Stimulated activated CD4-positive, alpha-beta T cell treated with anti-CD3 and anti-CD28 coated beads, Interleukin-1b, Interleukin-23, amount 100 ng/mL, for 24 hours (primary cell): Measurements from ENCODE around the gene ADAMTSL1.

ENCODE experiments used
- DNase-seq, 4 experiments: peaks; one replicate each; pipeline ENCODE4 v3.0.0-alpha.2; 2020; ENCODE audit warnings: low read depth in 4 of 4, low spot score in 1 of 4

The ADAMTSL1 gene, protein sequence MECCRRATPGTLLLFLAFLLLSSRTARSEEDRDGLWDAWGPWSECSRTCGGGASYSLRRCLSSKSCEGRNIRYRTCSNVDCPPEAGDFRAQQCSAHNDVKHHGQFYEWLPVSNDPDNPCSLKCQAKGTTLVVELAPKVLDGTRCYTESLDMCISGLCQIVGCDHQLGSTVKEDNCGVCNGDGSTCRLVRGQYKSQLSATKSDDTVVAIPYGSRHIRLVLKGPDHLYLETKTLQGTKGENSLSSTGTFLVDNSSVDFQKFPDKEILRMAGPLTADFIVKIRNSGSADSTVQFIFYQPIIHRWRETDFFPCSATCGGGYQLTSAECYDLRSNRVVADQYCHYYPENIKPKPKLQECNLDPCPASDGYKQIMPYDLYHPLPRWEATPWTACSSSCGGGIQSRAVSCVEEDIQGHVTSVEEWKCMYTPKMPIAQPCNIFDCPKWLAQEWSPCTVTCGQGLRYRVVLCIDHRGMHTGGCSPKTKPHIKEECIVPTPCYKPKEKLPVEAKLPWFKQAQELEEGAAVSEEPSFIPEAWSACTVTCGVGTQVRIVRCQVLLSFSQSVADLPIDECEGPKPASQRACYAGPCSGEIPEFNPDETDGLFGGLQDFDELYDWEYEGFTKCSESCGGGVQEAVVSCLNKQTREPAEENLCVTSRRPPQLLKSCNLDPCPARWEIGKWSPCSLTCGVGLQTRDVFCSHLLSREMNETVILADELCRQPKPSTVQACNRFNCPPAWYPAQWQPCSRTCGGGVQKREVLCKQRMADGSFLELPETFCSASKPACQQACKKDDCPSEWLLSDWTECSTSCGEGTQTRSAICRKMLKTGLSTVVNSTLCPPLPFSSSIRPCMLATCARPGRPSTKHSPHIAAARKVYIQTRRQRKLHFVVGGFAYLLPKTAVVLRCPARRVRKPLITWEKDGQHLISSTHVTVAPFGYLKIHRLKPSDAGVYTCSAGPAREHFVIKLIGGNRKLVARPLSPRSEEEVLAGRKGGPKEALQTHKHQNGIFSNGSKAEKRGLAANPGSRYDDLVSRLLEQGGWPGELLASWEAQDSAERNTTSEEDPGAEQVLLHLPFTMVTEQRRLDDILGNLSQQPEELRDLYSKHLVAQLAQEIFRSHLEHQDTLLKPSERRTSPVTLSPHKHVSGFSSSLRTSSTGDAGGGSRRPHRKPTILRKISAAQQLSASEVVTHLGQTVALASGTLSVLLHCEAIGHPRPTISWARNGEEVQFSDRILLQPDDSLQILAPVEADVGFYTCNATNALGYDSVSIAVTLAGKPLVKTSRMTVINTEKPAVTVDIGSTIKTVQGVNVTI (N-terminal part only)

DNA sequence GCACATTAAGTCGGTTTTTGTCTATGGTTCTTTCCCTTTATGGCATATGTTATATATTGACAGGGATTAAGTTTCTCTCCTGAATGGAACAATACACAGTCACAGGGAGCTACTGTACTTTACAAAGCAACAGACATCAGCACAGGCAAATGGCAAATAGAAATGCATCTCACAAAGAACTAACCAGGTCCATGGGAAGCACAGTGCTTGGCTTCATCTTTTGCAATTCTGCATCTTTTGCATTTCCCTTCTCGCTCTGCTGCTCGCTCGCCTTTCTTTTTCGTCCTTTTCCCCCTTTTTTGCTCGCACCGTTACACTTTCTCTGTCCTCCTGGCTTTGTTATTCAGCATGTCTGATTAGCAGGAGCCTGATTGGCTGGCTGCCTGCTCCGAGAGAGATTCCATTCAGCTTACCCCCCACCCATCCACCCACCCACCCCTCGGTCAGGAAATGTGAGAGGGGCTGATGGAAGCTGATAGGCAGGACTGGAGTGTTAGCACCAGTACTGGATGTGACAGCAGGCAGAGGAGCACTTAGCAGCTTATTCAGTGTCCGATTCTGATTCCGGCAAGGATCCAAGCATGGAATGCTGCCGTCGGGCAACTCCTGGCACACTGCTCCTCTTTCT, at the start of gene ADAMTSL1:
Gene ADAMTSL1, plus strand, starts transcription at position 502 of the 628 bp plus-strand sequence. Its CDS starts 80 bp downstream, at position 582.
- DNase-seq: no peak

- DNase-seq: no peak
Observed at GRCh38 chr9:18427691-18428090, 46.3 kb upstream of the ADAMTSL1 start.

DNA sequence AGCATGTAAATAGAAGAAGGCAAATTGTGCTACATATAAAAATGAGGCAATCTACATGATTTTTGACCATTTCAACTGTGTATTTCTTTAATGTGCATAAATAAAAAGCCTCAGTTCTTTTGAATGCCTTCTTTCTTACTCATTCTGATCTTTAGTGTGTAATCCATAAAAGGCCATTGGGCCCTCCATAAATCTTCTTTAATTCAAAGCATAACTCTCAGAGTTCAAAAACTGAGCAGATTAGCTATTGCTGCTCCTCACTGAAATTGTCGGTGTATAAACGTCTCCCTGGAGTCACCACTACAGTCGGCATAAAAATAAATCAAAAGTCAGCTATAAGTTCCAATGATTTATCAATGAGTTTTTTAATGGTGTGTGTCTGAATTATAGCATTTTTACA, 45.3 kb upstream of the ADAMTSL1 start:
- no peak for DNase-seq

- no peak for DNase-seq
Observed at GRCh38 chr9:18429070-18429469, 44.9 kb upstream of the ADAMTSL1 start.

DNA sequence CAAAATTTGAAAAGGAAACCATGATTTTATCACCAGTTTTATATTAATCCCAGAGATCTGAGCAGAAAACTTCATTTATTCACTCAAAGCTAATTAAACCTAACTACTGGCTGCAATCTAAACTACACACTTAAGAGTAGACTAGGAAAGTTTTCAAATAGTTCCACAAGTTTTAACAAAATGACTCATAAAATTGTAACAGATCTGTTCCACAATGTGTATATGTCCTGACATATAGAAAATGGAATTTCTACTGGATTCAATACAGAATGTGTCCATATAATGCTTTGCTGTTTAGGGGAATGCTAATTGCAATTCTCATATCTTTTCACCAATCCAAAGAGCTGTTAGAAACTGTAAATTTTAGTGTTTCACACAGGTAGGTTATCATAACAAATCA, 40.3 kb upstream of the ADAMTSL1 start:
- no peak for DNase-seq

- DNase-seq: no peak
Observed at GRCh38 chr9:18437315-18438201, 36.4 kb upstream of the ADAMTSL1 start.

DNA sequence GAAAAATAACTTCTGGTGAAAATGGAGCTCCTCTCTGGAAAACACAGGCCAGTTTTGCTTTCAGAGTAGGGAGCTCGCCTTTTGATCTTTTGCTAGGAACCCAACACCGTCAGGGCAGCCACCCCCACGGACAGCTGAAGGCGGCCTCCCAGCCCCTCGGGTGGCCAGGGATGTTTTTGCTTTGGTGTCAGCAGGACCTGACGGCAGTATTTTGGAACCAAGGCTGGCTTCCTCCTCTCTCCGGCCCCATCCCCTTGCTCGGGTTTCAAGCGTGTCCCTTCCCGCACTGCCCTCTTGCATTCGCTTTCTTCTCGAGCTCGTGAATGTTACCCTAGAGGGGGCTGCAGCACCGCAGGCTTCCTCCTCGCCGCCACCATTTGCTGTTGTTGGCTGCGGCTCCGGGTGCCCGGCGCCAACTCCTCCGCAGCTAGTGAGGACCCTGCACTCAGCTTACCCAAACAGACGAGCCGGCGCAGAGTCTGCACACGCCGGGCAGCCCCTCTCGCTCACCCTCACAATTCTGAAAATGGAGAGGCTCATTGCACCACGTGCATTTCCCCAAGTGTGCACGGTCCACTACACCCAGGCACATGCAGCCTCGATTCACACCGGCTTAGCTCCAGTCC, 35.5 kb upstream of the ADAMTSL1 start:
- DNase-seq: no peak

DNA sequence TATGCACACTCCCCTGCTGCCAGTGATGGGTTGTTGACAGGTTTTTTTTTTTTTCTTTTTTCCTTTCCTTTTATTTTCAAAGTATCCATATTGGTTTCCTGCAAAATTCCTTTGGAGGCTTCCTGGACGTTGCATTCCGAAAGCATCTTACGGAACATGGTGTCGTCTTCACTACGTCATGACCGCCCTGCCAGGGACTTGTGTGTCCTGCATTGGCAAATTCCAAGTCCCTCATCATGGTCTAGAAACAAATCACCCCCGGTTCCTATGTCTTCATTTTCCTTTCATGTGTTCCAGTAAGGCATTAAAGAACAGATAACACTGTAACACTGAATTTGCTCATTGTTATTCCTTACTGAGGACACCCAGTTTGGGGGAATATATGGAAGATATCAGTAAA, 35.0 kb upstream of the ADAMTSL1 start:
- DNase-seq: no peak

GRCh38 chr9:18441261-18441660, 32.7 kb upstream of the ADAMTSL1 start:
- no peak for DNase-seq

- peak; percentile 7 to 25 (median 10) for DNase-seq
Observed at GRCh38 chr9:18442629-18443491, 31.1 kb upstream of the ADAMTSL1 start.

DNA sequence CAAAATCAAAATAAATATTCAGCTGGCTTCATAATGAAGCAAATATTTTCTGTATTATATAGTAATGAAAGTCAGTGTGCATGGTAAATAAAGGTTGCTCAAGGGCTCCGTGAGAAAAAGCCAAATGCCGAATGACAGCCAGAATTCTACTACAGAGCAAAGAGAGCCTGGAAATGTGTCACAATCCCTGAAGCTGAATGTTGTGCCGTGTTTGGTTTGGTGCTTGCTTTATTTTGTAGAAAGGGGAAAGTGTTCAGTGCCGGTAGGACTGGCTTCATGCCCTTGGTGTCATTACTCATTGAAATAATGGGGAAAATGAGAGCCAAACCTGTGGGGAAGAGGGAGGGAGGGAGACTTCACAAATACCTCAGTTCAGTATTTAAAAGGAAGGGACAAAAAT, 26.8 kb upstream of the ADAMTSL1 start:
- no peak for DNase-seq

DNA sequence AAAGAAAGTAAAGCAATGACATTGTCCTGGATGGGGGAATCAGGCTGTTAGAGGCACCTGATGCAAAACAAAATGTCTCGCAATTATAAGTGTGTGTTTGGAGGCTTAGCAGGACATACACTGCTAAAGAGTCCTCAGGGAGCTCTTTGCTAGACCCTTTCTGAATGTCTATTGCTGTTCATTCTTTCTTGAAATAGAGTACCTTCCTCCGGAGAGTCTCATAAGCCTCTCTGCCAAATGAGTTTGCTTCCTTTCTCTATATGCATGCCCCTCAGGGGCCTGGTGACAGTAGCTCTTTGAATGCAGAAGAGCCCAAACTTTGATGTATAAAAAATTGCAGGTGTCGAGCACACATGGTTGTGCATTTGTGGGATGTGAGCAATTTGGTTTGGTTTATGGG, 26.4 kb upstream of the ADAMTSL1 start:
- no peak for DNase-seq

DNA sequence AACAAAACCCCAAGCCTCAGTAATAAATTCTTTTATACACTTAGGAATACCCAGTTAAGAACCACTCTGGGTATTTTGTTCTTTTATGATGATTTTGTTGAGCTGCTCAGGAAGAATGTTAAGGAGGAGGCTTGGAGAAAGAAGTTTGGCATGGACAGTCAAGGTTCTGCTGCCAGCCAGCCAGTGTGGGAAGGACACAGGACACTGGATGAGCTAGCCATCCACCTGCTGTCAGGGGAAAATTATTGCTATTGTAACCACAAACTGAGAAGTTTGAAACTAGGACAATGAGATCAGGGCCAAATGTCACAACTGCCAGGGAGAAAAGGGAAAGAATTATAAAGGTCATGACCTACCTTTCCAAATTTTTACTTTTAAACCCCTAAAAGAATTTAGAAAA, 25.9 kb upstream of the ADAMTSL1 start:
- DNase-seq: no peak

DNA sequence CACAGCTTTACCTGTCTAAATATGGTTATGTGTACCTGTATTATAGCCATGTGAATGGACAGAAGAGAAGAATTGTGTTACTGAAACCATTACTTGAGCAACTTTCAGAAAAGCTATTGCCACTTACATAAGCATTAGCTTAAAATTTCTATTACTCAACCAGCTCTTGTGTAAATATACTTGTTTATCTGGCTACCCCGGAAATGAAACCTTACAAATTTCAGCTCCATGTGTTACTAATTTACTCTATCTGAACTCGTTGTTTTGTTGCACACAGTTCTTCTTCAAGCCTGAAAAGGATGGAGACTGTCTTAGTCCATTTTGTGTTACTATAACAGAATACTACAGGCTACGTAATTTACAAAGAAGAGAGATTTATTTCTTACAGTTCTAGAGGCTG, 22.5 kb upstream of the ADAMTSL1 start:
- no peak for DNase-seq

DNA sequence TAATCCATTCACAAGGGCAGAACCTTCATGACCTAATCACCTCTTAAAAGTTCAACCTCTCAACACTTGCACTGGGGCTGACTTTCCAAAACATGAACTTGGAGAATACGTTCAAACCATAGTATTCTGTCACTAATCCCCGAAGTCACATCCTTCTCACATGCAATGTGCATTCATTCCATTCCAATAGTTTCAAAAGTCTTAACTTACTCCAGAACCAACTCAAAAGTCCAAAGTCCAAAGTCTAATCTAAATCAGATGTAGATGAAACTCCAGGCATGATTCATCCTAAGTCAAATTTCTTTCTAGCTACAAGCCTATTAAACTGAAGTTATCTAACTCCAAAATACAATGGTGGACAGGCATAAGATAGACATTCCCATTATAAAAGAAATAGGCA, 21.7 kb upstream of the ADAMTSL1 start:
- no peak for DNase-seq

GRCh38 chr9:18456624-18457237, 17.2 kb upstream of the ADAMTSL1 start:
- DNase-seq: no peak

- no peak for DNase-seq
Observed at GRCh38 chr9:18457510-18457909, 16.4 kb upstream of the ADAMTSL1 start.

DNA sequence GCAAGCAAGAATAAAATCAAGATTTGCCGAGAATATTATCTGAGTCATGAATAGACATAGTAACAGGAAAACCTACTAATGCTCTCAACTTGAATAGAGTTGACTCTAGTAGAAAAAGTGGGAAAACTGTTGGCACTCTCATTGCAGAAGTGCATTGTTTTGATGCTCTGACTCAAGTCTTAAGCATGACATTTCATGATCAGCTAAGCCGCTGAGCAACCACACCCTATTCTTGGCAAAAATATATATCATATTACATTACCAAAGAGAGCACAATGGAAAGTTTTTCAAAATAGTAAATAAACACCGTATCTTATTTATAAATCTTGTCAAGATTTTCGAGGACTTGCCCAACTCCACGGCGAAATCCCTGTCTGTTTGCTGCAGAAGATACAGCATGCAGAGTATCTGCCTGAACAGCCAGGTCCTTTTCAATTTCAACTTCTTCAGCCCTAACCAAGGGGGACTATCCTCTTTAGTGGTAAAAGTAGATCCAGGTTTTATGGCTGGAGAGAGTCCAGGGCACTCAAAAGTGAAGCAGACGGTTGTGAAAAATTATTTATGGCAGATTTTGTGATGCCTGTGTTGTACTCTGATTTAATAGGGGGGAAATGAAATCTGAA, 13.9 kb upstream of the ADAMTSL1 start:
- no peak for DNase-seq
